ENCODE results near the gene SUCO. TPM values are rescaled to one million over a fixed set of nuclear protein-coding genes. Genes with fewer than 3 reads are reported as not detected.
A peak's percentile ranks its signal among the peaks of the same experiment; 100 is the strongest.

SUCO gene
- total RNA-seq, 1 experiment from 2014 or later = 37.7 TPM

DNA sequence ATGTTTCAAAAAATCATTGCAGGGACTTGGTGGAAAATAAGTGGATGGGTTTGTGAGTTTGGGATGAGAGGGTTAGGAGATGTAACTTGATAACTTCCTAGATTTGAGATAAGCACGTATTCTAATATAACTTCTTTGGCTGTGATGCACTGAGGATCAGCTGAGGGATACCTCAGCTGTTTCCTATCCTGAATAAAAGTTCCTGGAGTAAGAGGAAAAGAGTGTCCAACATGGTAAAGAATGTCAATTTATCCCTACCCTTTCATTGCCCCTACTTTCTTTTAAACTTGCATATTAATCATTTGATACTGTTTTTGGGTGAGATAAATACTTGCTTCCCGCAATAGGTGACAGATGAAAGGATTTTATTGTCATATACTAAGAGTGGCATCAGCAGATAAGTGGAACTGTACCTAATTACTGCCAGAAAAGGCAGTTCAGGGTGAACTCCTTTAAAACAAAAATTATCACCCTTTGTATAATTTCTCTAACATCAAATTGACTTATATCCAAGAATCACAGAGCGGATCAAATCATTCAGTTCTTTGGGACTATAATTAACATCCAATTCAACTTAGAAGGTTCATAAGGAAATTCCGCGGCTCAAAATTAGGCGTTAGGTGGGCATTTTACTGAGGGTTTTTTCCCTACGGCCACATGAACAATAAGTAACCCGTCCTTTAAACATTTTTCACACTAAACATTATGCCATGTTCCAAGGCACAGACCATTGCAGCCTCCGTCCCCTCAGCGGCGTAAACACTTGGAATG is 1.4 kb upstream of the SUCO start:
- no peaks in the 10 kb centered on the region for H3K9me3 ChIP-seq (ENCODE audit: control insufficient read depth, low read depth, low read length)
- H2BK12ac ChIP-seq (ENCODE audit: insufficient read length, low read depth, low read length) = no peak overlapping the region
- no peak overlapping the region for H3K23ac ChIP-seq (ENCODE audit: insufficient read length, low read depth, low read length)
- H4K91ac ChIP-seq (ENCODE audit: insufficient read length, low read depth, low read length) = no peak overlapping the region
- H3K79me2 ChIP-seq (ENCODE audit: insufficient read depth, low read length) = peaks cover 25% of the 10 kb centered on the region; the same call in 1 of the 2 replicates
- peak overlapping the region; percentile 49 for H3K4me2 ChIP-seq (ENCODE audit: insufficient read depth, insufficient read length, low read length)
- no peak overlapping the region for H4K8ac ChIP-seq (replicated peaks; ENCODE audit: insufficient read length, low read depth, low read length)
- no peak overlapping the region for H2BK120ac ChIP-seq (ENCODE audit: low read depth, low read length, poor library complexity, severe bottlenecking)
- peaks cover 0 to 3% (median 0%) of the 10 kb centered on the region in 3 experiments; a peak in 1 of 7 replicates for H3K36me3 Mint-ChIP-seq (ENCODE audit: insufficient read depth in 1 of 3, low read depth in 3 of 3)
- TF ChIP-seq, protein P1, sequence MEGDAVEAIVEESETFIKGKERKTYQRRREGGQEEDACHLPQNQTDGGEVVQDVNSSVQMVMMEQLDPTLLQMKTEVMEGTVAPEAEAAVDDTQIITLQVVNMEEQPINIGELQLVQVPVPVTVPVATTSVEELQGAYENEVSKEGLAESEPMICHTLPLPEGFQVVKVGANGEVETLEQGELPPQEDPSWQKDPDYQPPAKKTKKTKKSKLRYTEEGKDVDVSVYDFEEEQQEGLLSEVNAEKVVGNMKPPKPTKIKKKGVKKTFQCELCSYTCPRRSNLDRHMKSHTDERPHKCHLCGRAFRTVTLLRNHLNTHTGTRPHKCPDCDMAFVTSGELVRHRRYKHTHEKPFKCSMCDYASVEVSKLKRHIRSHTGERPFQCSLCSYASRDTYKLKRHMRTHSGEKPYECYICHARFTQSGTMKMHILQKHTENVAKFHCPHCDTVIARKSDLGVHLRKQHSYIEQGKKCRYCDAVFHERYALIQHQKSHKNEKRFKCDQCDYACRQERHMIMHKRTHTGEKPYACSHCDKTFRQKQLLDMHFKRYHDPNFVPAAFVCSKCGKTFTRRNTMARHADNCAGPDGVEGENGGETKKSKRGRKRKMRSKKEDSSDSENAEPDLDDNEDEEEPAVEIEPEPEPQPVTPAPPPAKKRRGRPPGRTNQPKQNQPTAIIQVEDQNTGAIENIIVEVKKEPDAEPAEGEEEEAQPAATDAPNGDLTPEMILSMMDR (conservative IDR thresholded peaks at IDR 0.05) = no peak
- H4K20me1 ChIP-seq (ENCODE audit: control insufficient read depth, insufficient read depth, insufficient read length) = no peaks in the 10 kb centered on the region
- 0 out of 2 replicates have a peak overlapping the region, but pooled peaks have one; percentile 38 for H3K14ac ChIP-seq (ENCODE audit: insufficient read depth, low read length)
- no peak overlapping the region for H2BK5ac ChIP-seq (ENCODE audit: insufficient read length, low read length)
- peaks cover 5% of the 10 kb centered on the region for H3K23me2 ChIP-seq (ENCODE audit: insufficient read length, low read depth, low read length, poor library complexity, severe bottlenecking)
- H2AFZ ChIP-seq (ENCODE audit: low read length) = peak overlapping the region; percentile 85
- no peaks in the 10 kb centered on the region for H3K4me1 ChIP-seq (ENCODE audit: insufficient read depth, low read length)
- H3K18ac ChIP-seq (ENCODE audit: insufficient read length, low read depth, low read length) = peak overlapping the region; percentile 76
- H3K27ac ChIP-seq (ENCODE audit: insufficient read length, low read depth, low read length) = peak overlapping the region; percentile 57
- no peak overlapping the region for H2BK20ac ChIP-seq (ENCODE audit: low read depth, low read length, poor library complexity, severe bottlenecking)
- no peaks in the 10 kb centered on the region for H3K9me3 Mint-ChIP-seq
- peaks cover 8% of the 10 kb centered on the region for H3K27me3 Mint-ChIP-seq (ENCODE audit: low read depth)
- peaks cover 29 to 30% of the 10 kb centered on the region in 2 experiments for H3K4me1 Mint-ChIP-seq
- H3K27ac Mint-ChIP-seq = peak overlapping the region; percentile 88 to 99 (median 97)
- no peaks in the 10 kb centered on the region for H3K79me1 ChIP-seq (ENCODE audit: insufficient read depth, low read depth, low read length, poor library complexity, severe bottlenecking)
- H4K5ac ChIP-seq (ENCODE audit: insufficient read length, low read depth, low read length) = no peak overlapping the region
- peak overlapping the region; percentile 90 for H3K9ac ChIP-seq (ENCODE audit: extremely low read depth, insufficient read length, low read length)
- H3K4ac ChIP-seq (ENCODE audit: low read depth, low read length) = no peak overlapping the region
- peak overlapping the region; percentile 90 to 98 for H3K4me3 Mint-ChIP-seq
- no peak for DNase-seq
- H2AK5ac ChIP-seq (ENCODE audit: insufficient read length, low read length) = no peak overlapping the region
- no peak overlapping the region for H3T11ph ChIP-seq (ENCODE audit: low read length)
- H2BK15ac ChIP-seq (ENCODE audit: low read depth, low read length) = no peak overlapping the region
- no peaks in the 10 kb centered on the region for H3K27me3 ChIP-seq (ENCODE audit: insufficient read depth, low read length)
- no peak overlapping the region for H3K56ac ChIP-seq (ENCODE audit: insufficient read length, low read depth, low read length)
- no CpG with 5 or more reads among the region's 11 CpGs for WGBS (ENCODE audit: extremely low coverage, insufficient read length, low lambda C conversion rate)

Measured in H9 (cell line).